ENCODE results near the gene KCNJ1. TPM values are rescaled to one million over a fixed set of nuclear protein-coding genes. Genes with fewer than 3 reads are reported as not detected.

KCNJ1 gene
- total and polyA plus RNA-seq, 2 of the 8 experiments (the other 6 are each of a cell fraction or from before 2014, with no cell fraction given), result 0.17 to 0.23 TPM

DNA sequence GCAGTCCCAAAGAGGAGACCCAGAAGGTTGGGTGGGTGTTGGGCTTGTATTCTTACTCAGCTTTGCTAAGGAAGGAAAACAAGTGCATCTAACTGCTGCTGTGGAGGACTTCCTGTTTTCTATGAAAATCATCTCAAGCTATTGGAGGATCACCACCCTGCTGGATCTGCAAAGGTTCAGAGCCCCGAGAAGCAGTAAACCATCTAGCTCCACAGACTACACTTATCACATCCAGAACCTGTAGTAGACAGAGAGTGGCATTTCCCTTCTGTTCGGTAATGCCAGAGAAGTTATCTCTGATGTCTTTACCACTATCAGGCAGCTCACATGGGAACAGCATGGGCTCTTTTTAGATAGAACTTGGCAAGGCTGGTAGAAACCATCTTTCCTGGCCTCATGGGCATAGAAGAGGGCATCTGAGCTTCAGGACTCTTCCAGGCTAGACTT, 21.7 kb downstream of the KCNJ1 start (continued):
- TF ChIP-seq BACH1 (IDR thresholded peaks at IDR 0.05; ENCODE audit: low read length) (no peak), JUN (IDR thresholded peaks at IDR 0.05; ENCODE audit: low read depth, low read length) (no peak)

Measured in H1 (cell line).